Measurements from ENCODE around the gene SKA2.

DNA sequence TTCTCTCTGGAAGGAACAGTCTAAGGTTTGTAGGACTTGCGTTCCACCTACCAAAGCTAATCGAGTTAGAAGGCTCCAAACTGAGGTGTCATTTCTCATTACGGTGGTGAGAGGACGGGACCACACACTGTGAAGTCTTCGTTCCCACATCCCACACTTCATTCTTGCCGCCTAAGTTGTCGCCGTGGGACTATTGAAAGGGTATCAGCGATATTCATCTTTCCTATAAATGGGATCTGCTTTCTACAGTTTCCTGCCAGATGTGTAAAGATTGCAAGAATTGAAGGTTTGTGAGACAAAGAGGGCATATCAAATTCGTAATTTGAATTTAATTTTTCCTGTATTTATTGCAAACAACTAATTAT is 47.7 kb downstream of the SKA2 start:
- no peak for TF ChIP-seq POLR2A (IDR thresholded peaks at IDR 0.05)
- TF ChIP-seq, protein P1, sequence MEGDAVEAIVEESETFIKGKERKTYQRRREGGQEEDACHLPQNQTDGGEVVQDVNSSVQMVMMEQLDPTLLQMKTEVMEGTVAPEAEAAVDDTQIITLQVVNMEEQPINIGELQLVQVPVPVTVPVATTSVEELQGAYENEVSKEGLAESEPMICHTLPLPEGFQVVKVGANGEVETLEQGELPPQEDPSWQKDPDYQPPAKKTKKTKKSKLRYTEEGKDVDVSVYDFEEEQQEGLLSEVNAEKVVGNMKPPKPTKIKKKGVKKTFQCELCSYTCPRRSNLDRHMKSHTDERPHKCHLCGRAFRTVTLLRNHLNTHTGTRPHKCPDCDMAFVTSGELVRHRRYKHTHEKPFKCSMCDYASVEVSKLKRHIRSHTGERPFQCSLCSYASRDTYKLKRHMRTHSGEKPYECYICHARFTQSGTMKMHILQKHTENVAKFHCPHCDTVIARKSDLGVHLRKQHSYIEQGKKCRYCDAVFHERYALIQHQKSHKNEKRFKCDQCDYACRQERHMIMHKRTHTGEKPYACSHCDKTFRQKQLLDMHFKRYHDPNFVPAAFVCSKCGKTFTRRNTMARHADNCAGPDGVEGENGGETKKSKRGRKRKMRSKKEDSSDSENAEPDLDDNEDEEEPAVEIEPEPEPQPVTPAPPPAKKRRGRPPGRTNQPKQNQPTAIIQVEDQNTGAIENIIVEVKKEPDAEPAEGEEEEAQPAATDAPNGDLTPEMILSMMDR (IDR thresholded peaks at IDR 0.05): no peak

All from right lobe of liver (tissue), 4 donors.